HCT116 (cell line): Measurements from ENCODE around the gene AMOTL2. TPM values are rescaled to one million over a fixed set of nuclear protein-coding genes. Genes with fewer than 3 reads are reported as not detected.

ENCODE experiments used
- ATAC-seq: fragments of 200-7000 bp; cut with Tn5 transposase; 2 replicates; pipeline ENCODE4 v1.9.1; 2020; ENCODE audit warnings: mild to moderate bottlenecking, moderate library complexity
- BruUV-seq: library from RNA; stranded (reverse); fragments of 400-500 nt; replicated peaks from 2 replicates; lab custom pipeline; 2021; lab: Mats Ljungman, UMichigan
- CTCF ChIA-PET: fragments of 300-600 bp; sonication (Branson Sonifier 250); formaldehyde crosslinking; loops from one replicate; lab custom pipeline; 2021; ENCODE audit warnings: antibody characterized with exemption; lab: Charles Lee
- POLR2A ChIA-PET: fragments of 300-600, 350-600 bp; sonication (Branson Sonifier 250); formaldehyde crosslinking; loops from one replicate; lab custom pipeline; 2021; ENCODE audit warnings: antibody characterized with exemption; lab: Charles Lee
- RAD21 ChIA-PET, 2 experiments: fragments of 300-600 bp; sonication (Branson Sonifier 250); formaldehyde crosslinking; loops; one replicate each; lab custom pipeline; 2023; ENCODE audit warnings: low total read pairs in 2 of 2; ENCODE audit not compliant: uncharacterized antibody in 2 of 2, unreplicated experiment in 2 of 2, low non-redundant PET in 1 of 2; lab: Charles Lee
- DNase-seq: peaks from one replicate; pipeline ENCODE4 v3.0.0-alpha.2; 2010; ENCODE audit warnings: low read depth, low spot score
- H2AFZ ChIP-seq: fragments of 200-600 bp; shearing (Covaris generic), sonication (generic); 2 replicates; pipeline ENCODE4 v1.6.1; 2017; ENCODE audit warnings: low read depth, mixed run types, mixed read lengths, antibody characterized with exemption, low read length; ENCODE audit not compliant: poor library complexity, severe bottlenecking
- H3K27ac ChIP-seq: 2 replicates; pipeline ENCODE4 v1.5.1; 2012; ENCODE audit warnings: low read depth, low read length
- H3K27me3 ChIP-seq: fragments of 200-600 bp; sonication (generic); 2 replicates; pipeline ENCODE4 v1.6.1; 2016; ENCODE audit warnings: mixed run types, low read length, mixed read lengths; ENCODE audit not compliant: insufficient read depth
- H3K36me3 ChIP-seq, 2 experiments: fragments of 200-500 bp in 1 of 2; fragments of 200-600 bp in 1 of 2; sonication (Bioruptor generic) in 1 of 2; sonication (generic) in 1 of 2; 2 replicates each; pipeline versions ENCODE4 v1.5.1 to v1.6.1; 2014 to 2016; ENCODE audit warnings: low read length in 2 of 2, inconsistent platforms in 1 of 2, mixed read lengths in 1 of 2, mixed run types in 1 of 2; ENCODE audit not compliant: insufficient read depth in 2 of 2, control insufficient read depth in 1 of 2
- H3K4me1 ChIP-seq, 2 experiments: fragments of 200-600 bp in 1 of 2; sonication (generic) in 1 of 2; 2 replicates each; pipeline versions ENCODE4 v1.5.1 to v1.6.1; 2012 to 2017; ENCODE audit warnings: low read length in 2 of 2, inconsistent platforms in 1 of 2, mild to moderate bottlenecking in 1 of 2, mixed read lengths in 1 of 2, mixed run types in 1 of 2, moderate library complexity in 1 of 2; ENCODE audit not compliant: insufficient read depth in 2 of 2, control insufficient read depth in 1 of 2
- H3K4me2 ChIP-seq: fragments of 200-600 bp; sonication (generic); 2 replicates; pipeline ENCODE4 v1.6.1; 2017; ENCODE audit warnings: mixed run types, low read length, mixed read lengths
- H3K4me3 ChIP-seq, 2 experiments: fragments of 200-600 bp in 1 of 2; sonication (generic) in 1 of 2; replicated peaks in 1 of 2; 2 replicates each; pipeline ENCODE4 v1.5.1; 2011 to 2016; ENCODE audit warnings: low read length in 2 of 2, control low read depth in 1 of 2, low read depth in 1 of 2, mild to moderate bottlenecking in 1 of 2, mixed read lengths in 1 of 2, mixed run types in 1 of 2
- H3K79me2 ChIP-seq: fragments of 200-600 bp; sonication (generic); 2 replicates; pipeline ENCODE4 v1.6.1; 2017; ENCODE audit warnings: mild to moderate bottlenecking, mixed run types, low read length, moderate library complexity, mixed read lengths; ENCODE audit not compliant: insufficient read depth
- H3K9ac ChIP-seq: fragments of 200-600 bp; sonication (generic); 2 replicates; pipeline ENCODE4 v1.6.1; 2016; ENCODE audit warnings: low read length, mixed read lengths
- H3K9me2 ChIP-seq: fragments of 200-600 bp; sonication (generic), shearing (Covaris generic); 2 replicates; pipeline ENCODE4 v1.6.1; 2017; ENCODE audit warnings: mixed run types, mild to moderate bottlenecking, moderate library complexity; ENCODE audit not compliant: insufficient read depth
- H3K9me3 ChIP-seq, 2 experiments: fragments of 200-500 bp in 1 of 2; fragments of 200-600 bp in 1 of 2; sonication (Bioruptor generic) in 1 of 2; sonication (generic) in 1 of 2; 2 replicates each; pipeline ENCODE4 v1.6.1; 2014 to 2017; ENCODE audit warnings: low read length in 2 of 2, mixed read lengths in 2 of 2, inconsistent platforms in 1 of 2, low read depth in 1 of 2, mild to moderate bottlenecking in 1 of 2, mixed run types in 1 of 2, moderate library complexity in 1 of 2; ENCODE audit not compliant: control insufficient read depth in 1 of 2, insufficient read depth in 1 of 2
- H4K20me1 ChIP-seq: fragments of 200-600 bp; sonication (generic), shearing (Covaris generic); 2 replicates; pipeline ENCODE4 v1.6.1; 2017; ENCODE audit warnings: mixed run types, mild to moderate bottlenecking, moderate library complexity; ENCODE audit not compliant: insufficient read depth
- EZH2phosphoT487 ChIP-seq: fragments of 200-600 bp; IDR thresholded peaks from 2 replicates; pipeline ENCODE4 v1.6.1; 2018; ENCODE audit warnings: antibody characterized with exemption, borderline replicate concordance
- JUND ChIP-seq: IDR thresholded peaks from 2 replicates; pipeline ENCODE4 v1.6.1; 2012
- POLR2A ChIP-seq: IDR thresholded peaks from 2 replicates; pipeline ENCODE4 v1.7.0; 2011; ENCODE audit warnings: borderline replicate concordance; ENCODE audit not compliant: insufficient read depth, insufficient read length; ENCODE audit errors: extremely low read depth
- SIN3A ChIP-seq: IDR thresholded peaks from 2 replicates; pipeline ENCODE4 v1.6.1; 2012; ENCODE audit warnings: low read depth
- TCF7L2 ChIP-seq: IDR thresholded peaks from 2 replicates; pipeline ENCODE4 v1.7.0; 2011; ENCODE audit warnings: borderline replicate concordance, inconsistent platforms; ENCODE audit not compliant: insufficient read depth, insufficient read length; ENCODE audit errors: extremely low read depth
- YY1 ChIP-seq: IDR thresholded peaks from 2 replicates; pipeline ENCODE4 v1.6.1; 2011; ENCODE audit warnings: low read length, low read depth, moderate library complexity, mild to moderate bottlenecking; ENCODE audit not compliant: insufficient replicate concordance; ENCODE audit errors: extremely low read depth
- ZFX ChIP-seq: fragments of 450-650 bp; IDR thresholded peaks from 2 replicates; pipeline ENCODE4 v1.6.1; 2017
- intact Hi-C: fragments of 100-400 bp; cut with micrococcal nuclease; formaldehyde crosslinking; loops from 2 replicates; pipeline ENCODE4 v1.10.0; 2022
- total RNA-seq: library from RNA; stranded (reverse); gene quantifications from one replicate; pipeline ENCODE4 v1.2.1, GENCODE V29; 2021; ENCODE audit not compliant: unreplicated experiment
- TF ChIP-seq, protein P1 (sequence below): IDR thresholded peaks from 2 replicates; pipeline ENCODE4 v1.6.1; 2012
- TF ChIP-seq, protein P2 (sequence below): IDR thresholded peaks from 2 replicates; pipeline ENCODE4 v1.6.1; 2011; ENCODE audit warnings: mild to moderate bottlenecking, low read length, moderate library complexity; ENCODE audit not compliant: insufficient replicate concordance; ENCODE audit errors: extremely low read depth

The AMOTL2 gene
- total RNA-seq, 1 experiment from 2014 or later: 54.0 TPM

DNA sequence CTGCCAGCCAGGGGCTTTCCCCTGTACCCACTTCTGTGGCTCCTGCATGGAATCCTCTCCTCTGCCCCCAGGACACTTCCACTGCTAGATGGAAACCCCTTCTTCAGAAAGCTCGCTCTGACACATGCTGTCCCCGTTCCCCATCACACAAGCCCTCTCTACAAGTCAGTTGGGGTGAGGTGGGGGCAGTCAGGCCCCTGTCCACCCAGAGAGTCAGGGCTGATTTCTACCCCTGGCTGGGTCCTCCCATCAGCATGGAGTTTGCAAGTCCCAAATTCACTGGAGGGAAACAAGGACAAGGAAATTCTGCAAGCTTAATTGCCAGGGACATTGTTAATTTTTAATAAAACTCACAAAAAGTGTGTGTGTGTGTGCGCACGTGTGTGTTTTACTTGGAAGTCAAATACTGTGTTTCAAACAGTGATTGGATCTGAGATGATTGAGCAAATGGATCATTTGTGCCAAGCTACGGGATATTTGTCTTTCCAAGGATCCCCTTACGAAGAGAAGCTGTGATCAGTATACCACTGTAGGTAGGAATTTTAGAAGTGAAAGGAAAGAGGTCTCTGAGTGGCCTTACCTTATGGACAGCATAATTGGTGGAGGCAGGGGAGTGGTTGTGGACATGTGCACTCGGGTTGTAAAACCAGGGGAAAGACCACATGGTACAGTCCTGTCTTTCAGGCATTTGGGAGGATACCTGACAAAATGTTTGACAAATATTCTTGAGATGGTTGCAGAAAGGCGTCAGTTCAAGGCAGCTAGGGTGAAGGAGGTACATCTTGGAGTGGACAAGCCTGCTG is 1.5 kb upstream of the AMOTL2 start:
- POLR2A ChIA-PET: interaction anchor here (3.3 kb wide), 1 partner anchor 11 kb away, joined by 30 read pairs; no protein-coding TSS in a partner anchor
- DNase-seq (no peak), ATAC-seq (no peak)
- peak overlapping the region in 1 of 2 experiments; percentile 92; a peak in 3 of 4 replicates for H3K4me3 ChIP-seq
- peaks cover 40 to 63% of the 10 kb centered on the region in 2 experiments for H3K4me1 ChIP-seq
- TF ChIP-seq, protein P1, sequence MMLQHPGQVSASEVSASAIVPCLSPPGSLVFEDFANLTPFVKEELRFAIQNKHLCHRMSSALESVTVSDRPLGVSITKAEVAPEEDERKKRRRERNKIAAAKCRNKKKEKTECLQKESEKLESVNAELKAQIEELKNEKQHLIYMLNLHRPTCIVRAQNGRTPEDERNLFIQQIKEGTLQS: no peak
- TF ChIP-seq SIN3A: no peak
- no peak for TF ChIP-seq EZH2phosphoT487
- TF ChIP-seq JUND: no peak
- TF ChIP-seq TCF7L2: no peak
- no peak for TF ChIP-seq ZFX
- TF ChIP-seq POLR2A: no peak
- TF ChIP-seq, protein P2, sequence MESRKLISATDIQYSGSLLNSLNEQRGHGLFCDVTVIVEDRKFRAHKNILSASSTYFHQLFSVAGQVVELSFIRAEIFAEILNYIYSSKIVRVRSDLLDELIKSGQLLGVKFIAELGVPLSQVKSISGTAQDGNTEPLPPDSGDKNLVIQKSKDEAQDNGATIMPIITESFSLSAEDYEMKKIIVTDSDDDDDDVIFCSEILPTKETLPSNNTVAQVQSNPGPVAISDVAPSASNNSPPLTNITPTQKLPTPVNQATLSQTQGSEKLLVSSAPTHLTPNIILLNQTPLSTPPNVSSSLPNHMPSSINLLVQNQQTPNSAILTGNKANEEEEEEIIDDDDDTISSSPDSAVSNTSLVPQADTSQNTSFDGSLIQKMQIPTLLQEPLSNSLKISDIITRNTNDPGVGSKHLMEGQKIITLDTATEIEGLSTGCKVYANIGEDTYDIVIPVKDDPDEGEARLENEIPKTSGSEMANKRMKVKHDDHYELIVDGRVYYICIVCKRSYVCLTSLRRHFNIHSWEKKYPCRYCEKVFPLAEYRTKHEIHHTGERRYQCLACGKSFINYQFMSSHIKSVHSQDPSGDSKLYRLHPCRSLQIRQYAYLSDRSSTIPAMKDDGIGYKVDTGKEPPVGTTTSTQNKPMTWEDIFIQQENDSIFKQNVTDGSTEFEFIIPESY: no peak
- TF ChIP-seq YY1: no peak
- TF ChIP-seq, all 23 proteins: peak for 0
- Histone ChIP-seq H3K27me3 (no peaks in the 10 kb centered on the region), H3K4me2 (peak overlapping the region; percentile 99), H3K9ac (peak overlapping the region; percentile 98), H2AFZ (peak overlapping the region; percentile 73), H4K20me1 (peaks cover 9% of the 10 kb centered on the region; the same call in 1 of the 2 replicates), H3K79me2 (peaks cover 34% of the 10 kb centered on the region), H3K27ac (peak overlapping the region; percentile 98), H3K9me2 (no peaks in the 10 kb centered on the region; the same call in 1 of the 2 replicates), H3K36me3 (peaks cover 1 to 12% of the 10 kb centered on the region in 2 experiments; a peak in 1 of 4 replicates), H3K9me3 (no peaks in the 10 kb centered on the region)
- ChIA-PET CTCF (interaction anchor here (0.8 to 2.1 kb wide), 5 partner anchors 10 to 98 kb away, joined by 3 to 10 read pairs (median 5); no protein-coding TSS in a partner anchor), RAD21 (interaction anchor here in 1 of 2 experiments (1.0 kb wide), 1 partner anchor 18 kb away, joined by 3 read pairs; no protein-coding TSS in a partner anchor)
- no TSS peak for BruUV-seq
- intact Hi-C loops: loop anchor here (5.0 to 10.0 kb wide), 2 partner anchors 97 to 161 kb away; no protein-coding TSS in a partner anchor
